Activated T-cell treated with anti-CD3 and anti-CD28 coated beads, Interleukin-2, amount 50 U/mL, for 72 hours (primary cell): Measurements from ENCODE around the gene FRMD8. TPM values are rescaled to one million over a fixed set of nuclear protein-coding genes. Genes with fewer than 3 reads are reported as not detected.

ENCODE experiments used
- ATAC-seq, 2 donors: fragments of 150-1000 bp; cut with Tn5 transposase; replicated peaks in 1 of 2; 2 replicates each; pipeline ENCODE4 v1.10.0; 2021; ENCODE audit warnings: moderate library complexity in 2 of 2, mild to moderate bottlenecking in 1 of 2
- DNase-seq, 2 donors: peaks; one replicate each; pipeline ENCODE4 v3.0.0; 2021 to 2022; ENCODE audit warnings: mixed read lengths in 1 of 2
- H3K27ac Mint-ChIP-seq: one replicate; pipeline ENCODE4 v1.8.0; 2022; ENCODE audit warnings: mild to moderate bottlenecking, moderate library complexity, mixed read lengths
- H3K27me3 Mint-ChIP-seq: one replicate; pipeline ENCODE4 v1.8.0; 2022; ENCODE audit warnings: low read depth, mixed read lengths
- H3K36me3 Mint-ChIP-seq, 2 donors: one replicate each; pipeline ENCODE4 v1.8.0; 2022; ENCODE audit warnings: mixed read lengths in 2 of 2, mild to moderate bottlenecking in 1 of 2; ENCODE audit not compliant: insufficient read depth in 2 of 2
- H3K4me1 Mint-ChIP-seq: one replicate; pipeline ENCODE4 v1.8.0; 2022; ENCODE audit warnings: low read depth, mixed read lengths
- H3K4me3 Mint-ChIP-seq, 2 donors: one replicate each; pipeline ENCODE4 v1.8.0; 2022; ENCODE audit warnings: mild to moderate bottlenecking in 2 of 2, mixed read lengths in 2 of 2, moderate library complexity in 2 of 2
- H3K9me3 Mint-ChIP-seq, 2 donors: one replicate each; pipeline ENCODE4 v1.8.0; 2022; ENCODE audit warnings: mixed read lengths in 2 of 2
- total RNA-seq, 2 donors: library from RNA; stranded (reverse); gene quantifications; one replicate each; pipeline ENCODE4 v1.2.3, GENCODE V29; 2022

Gene FRMD8
- total RNA-seq, 2 donors from 2014 or later: 43.5 to 47.2 TPM

DNA sequence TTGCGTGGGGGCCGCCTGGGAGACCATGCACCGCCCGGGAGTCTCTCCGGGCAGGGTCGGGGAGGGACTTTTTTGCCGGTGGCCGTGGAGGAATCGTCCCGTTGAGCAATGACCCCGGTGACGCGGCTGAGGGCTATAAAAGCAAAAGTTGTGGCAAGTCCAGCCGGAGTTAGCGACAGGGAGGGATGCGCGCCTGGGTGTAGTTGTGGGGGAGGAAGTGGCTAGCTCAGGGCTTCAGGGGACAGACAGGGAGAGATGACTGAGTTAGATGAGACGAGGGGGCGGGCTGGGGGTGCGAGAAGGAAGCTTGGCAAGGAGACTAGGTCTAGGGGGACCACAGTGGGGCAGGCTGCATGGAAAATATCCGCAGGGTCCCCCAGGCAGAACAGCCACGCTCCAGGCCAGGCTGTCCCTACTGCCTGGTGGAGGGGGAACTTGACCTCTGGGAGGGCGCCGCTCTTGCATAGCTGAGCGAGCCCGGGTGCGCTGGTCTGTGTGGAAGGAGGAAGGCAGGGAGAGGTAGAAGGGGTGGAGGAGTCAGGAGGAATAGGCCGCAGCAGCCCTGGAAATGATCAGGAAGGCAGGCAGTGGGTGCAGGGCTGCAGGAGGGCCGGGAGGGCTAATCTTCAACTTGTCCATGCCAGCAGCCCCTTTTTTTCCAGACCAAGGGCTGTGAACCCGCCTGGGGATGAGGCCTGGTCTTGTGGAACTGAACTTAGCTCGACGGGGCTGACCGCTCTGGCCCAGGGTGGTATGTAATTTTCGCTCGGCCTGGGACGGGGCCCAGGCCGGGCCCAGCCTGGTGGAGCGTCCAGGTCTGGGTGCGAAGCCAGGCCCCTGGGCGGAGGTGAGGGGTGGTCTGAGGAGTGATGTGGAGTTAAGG lies 36.4 kb downstream of the FRMD8 start, which contains the start of gene NEAT1:
NEAT1 (plus strand) TSS at position 166 of the 883 bp plus-strand sequence.
- DNase-seq (peak; percentile 95 to 98), ATAC-seq (peak; percentile 6 to 19)
- H3K4me1 Mint-ChIP-seq: peaks cover 53% of the 10 kb centered on the region
- peak within 1 kb of the TSS; percentile 88 to 99 for H3K4me3 Mint-ChIP-seq
- peaks cover 49% of the 10 kb centered on the region in 2 donors for H3K36me3 Mint-ChIP-seq
- peak within 1 kb of the TSS; percentile 100 for H3K27ac Mint-ChIP-seq
- H3K9me3 Mint-ChIP-seq: peaks cover 0 to 2% of the 10 kb centered on the region in 2 donors
- H3K27me3 Mint-ChIP-seq: no peaks in the 10 kb centered on the region

DNA sequence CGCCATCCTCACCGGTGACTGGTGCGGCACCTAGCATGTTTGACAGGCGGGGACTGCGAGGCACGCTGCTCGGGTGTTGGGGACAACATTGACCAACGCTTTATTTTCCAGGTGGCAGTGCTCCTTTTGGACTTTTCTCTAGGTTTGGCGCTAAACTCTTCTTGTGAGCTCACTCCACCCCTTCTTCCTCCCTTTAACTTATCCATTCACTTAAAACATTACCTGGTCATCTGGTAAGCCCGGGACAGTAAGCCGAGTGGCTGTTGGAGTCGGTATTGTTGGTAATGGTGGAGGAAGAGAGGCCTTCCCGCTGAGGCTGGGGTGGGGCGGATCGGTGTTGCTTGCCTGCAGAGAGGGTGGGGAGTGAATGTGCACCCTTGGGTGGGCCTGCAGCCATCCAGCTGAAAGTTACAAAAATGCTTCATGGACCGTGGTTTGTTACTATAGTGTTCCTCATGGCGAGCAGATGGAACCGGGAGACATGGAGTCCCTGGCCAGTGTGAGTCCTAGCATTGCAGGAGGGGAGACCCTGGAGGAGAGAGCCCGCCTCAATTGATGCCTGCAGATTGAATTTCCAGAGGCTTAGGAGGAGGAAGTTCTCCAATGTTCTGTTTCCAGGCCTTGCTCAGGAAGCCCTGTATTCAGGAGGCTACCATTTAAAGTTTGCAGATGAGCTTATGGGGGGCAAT lies 37.2 kb downstream of the FRMD8 start:
- no peaks in the 10 kb centered on the region for H3K27me3 Mint-ChIP-seq
- H3K36me3 Mint-ChIP-seq: peaks cover 51 to 54% of the 10 kb centered on the region in 2 donors
- H3K4me3 Mint-ChIP-seq: peak overlapping the region; percentile 88 to 99
- H3K9me3 Mint-ChIP-seq: peaks cover 0 to 2% of the 10 kb centered on the region in 2 donors
- DNase-seq (peak; percentile 50 to 63), ATAC-seq (no peak)
- H3K4me1 Mint-ChIP-seq: peaks cover 60% of the 10 kb centered on the region
- peak overlapping the region; percentile 100 for H3K27ac Mint-ChIP-seq

DNA sequence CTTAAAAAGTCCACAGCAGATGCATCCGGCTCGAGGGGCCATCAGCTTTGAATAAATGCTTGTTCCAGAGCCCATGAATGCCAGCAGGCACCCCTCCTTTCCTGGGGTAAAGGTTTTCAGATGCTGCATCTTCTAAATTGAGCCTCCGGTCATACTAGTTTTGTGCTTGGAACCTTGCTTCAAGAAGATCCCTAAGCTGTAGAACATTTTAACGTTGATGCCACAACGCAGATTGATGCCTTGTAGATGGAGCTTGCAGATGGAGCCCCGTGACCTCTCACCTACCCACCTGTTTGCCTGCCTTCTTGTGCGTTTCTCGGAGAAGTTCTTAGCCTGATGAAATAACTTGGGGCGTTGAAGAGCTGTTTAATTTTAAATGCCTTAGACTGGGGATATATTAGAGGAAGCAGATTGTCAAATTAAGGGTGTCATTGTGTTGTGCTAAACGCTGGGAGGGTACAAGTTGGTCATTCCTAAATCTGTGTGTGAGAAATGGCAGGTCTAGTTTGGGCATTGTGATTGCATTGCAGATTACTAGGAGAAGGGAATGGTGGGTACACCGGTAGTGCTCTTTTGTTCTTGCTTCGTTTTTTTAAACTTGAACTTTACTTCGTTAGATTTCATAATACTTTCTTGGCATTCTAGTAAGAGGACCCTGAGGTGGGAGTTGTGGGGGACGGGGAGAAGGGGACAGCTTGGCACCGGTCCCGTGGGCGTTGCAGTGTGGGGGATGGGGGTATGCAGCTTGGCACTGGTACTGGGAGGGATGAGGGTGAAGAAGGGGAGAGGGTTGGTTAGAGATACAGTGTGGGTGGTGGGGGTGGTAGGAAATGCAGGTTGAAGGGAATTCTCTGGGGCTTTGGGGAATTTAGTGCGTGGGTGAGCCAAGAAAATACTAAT lies 38.0 kb downstream of the FRMD8 start:
- DNase-seq (peak; percentile 87 to 90), ATAC-seq (peak; percentile 10 to 16)
- Mint-ChIP-seq H3K36me3 (peaks cover 53 to 57% of the 10 kb centered on the region in 2 donors), H3K27ac (peak overlapping the region; percentile 100), H3K4me1 (peaks cover 67% of the 10 kb centered on the region), H3K9me3 (peaks cover 0 to 2% of the 10 kb centered on the region in 2 donors), H3K4me3 (peak overlapping the region; percentile 88 to 99), H3K27me3 (no peaks in the 10 kb centered on the region)

DNA sequence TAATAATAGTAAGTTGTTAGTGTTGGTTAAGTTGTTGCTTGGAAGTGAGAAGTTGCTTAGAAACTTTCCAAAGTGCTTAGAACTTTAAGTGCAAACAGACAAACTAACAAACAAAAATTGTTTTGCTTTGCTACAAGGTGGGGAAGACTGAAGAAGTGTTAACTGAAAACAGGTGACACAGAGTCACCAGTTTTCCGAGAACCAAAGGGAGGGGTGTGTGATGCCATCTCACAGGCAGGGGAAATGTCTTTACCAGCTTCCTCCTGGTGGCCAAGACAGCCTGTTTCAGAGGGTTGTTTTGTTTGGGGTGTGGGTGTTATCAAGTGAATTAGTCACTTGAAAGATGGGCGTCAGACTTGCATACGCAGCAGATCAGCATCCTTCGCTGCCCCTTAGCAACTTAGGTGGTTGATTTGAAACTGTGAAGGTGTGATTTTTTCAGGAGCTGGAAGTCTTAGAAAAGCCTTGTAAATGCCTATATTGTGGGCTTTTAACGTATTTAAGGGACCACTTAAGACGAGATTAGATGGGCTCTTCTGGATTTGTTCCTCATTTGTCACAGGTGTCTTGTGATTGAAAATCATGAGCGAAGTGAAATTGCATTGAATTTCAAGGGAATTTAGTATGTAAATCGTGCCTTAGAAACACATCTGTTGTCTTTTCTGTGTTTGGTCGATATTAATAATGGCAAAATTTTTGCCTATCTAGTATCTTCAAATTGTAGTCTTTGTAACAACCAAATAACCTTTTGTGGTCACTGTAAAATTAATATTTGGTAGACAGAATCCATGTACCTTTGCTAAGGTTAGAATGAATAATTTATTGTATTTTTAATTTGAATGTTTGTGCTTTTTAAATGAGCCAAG lies 38.9 kb downstream of the FRMD8 start:
- Mint-ChIP-seq H3K9me3 (peaks cover 0 to 2% of the 10 kb centered on the region in 2 donors), H3K4me3 (peak overlapping the region; percentile 88 to 99), H3K27ac (peak overlapping the region; percentile 100), H3K27me3 (no peaks in the 10 kb centered on the region), H3K4me1 (peaks cover 69% of the 10 kb centered on the region), H3K36me3 (peaks cover 58 to 63% of the 10 kb centered on the region in 2 donors)
- peak; percentile 86 to 88 for DNase-seq
- peak; percentile 17 to 29 for ATAC-seq

DNA sequence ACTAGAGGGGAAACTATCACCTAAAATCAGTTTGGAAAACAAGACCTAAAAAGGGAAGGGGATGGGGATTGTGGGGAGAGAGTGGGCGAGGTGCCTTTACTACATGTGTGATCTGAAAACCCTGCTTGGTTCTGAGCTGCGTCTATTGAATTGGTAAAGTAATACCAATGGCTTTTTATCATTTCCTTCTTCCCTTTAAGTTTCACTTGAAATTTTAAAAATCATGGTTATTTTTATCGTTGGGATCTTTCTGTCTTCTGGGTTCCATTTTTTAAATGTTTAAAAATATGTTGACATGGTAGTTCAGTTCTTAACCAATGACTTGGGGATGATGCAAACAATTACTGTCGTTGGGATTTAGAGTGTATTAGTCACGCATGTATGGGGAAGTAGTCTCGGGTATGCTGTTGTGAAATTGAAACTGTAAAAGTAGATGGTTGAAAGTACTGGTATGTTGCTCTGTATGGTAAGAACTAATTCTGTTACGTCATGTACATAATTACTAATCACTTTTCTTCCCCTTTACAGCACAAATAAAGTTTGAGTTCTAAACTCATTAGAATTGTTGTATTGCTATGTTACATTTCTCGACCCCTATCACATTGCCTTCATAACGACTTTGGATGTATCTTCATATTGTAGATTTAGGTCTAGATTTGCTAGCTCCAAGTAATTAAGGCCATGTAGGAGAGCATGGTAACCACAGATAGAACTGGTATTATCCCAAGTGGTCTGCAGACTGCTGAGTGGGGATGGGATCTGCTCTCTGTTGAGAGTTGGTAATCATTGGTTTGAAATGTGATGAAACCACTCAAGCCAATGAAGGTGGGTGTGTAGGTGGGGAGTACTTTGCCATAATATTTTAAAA lies 39.8 kb downstream of the FRMD8 start:
- Mint-ChIP-seq H3K27me3 (no peaks in the 10 kb centered on the region), H3K9me3 (peaks cover 0 to 2% of the 10 kb centered on the region in 2 donors), H3K36me3 (peaks cover 58 to 70% of the 10 kb centered on the region in 2 donors), H3K4me1 (peaks cover 72% of the 10 kb centered on the region), H3K27ac (peak overlapping the region; percentile 100), H3K4me3 (peak overlapping the region; percentile 88 to 99)
- ATAC-seq (peak; percentile 28 to 35), DNase-seq (peak; percentile 58 to 65)

DNA sequence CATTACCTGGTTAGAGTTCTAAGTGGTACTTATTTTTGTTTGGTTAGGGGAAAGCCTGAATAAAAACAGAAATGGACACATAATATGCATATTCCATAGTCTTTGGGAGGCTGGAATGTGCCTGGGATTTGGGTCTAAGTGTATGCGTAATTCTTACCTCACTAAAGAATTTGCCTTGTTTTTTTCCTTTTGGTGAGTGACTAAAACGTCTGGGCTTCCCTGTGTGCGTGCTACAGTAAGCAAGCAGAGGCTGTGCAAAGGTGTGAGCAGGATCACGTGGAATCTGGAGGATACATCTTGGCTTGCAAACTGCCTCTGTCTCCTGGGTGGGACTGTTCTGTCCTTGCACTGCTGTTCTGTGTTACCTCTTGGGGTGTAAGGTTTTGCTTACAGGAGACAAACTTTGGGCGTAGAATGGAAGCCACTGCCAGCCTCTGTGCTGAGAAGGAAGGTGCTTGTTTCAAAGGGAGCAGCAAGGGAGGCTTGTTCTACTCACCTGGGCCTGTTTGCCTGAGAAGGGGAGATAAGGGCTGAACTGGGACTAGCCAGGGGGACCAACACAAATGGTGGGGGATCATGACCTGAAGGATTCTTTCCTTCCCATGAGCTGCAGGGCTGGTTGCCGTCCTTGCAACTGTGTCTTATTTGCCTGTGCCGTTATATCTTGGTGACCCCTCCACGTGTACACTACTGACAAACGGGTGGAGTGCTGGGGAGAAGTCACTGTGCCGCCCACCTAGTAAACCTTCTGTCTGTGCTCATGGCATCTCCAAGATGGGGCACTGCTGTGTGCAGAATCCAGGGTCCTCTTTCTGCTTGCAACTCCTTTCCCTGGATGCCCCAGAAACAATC lies 40.6 kb downstream of the FRMD8 start:
- Mint-ChIP-seq H3K9me3 (peaks cover 0 to 2% of the 10 kb centered on the region in 2 donors), H3K4me3 (peak overlapping the region; percentile 88 to 99), H3K27me3 (no peaks in the 10 kb centered on the region), H3K27ac (peak overlapping the region; percentile 100), H3K36me3 (peaks cover 56 to 67% of the 10 kb centered on the region in 2 donors), H3K4me1 (peaks cover 80% of the 10 kb centered on the region)
- ATAC-seq: peak; percentile 4 to 8
- peak; percentile 61 to 66 for DNase-seq

DNA sequence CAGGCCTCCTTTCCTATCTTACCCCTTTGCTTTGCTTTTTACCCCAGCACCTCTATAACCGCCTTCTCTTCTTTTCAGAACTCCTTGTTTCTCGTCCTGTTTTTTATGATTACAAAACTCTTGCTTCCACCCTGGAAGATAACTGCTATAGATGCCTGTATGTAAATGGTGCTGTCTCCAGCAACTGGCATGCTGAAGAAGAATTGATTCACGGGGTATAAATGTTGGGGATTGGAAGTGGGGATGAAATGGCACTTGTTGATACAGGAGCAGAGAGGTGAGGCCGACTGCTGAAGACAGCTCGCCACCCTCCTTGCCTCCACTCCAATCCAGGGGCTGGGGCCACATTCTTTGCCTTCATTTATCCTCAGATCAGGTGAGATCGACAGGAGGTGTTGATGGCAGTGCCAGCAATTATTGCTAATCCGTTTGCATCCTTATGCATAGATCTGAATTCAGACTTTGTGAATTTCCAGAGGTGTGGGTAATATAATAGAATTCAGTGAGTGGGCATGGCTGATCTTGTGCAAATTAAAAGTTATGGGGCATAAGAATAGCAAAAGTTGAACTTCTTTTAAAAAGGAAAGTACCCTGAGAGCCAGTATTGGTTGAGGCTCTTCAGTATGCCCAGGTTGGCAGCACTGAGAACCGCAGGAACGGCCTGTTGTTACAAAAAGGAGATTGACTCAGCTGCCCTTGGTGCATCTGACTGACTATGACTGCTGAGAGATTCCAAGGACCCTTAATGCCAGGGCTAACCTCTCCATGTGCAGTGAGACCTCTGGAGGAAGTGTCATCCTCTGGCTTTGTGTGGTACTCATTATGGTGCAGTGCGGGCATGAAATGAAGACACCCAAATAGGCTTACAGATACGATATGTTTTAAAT lies 41.5 kb downstream of the FRMD8 start:
- peak; percentile 1 to 3 for ATAC-seq
- Mint-ChIP-seq H3K4me3 (peak overlapping the region; percentile 88 to 99), H3K27me3 (no peaks in the 10 kb centered on the region)

DNA sequence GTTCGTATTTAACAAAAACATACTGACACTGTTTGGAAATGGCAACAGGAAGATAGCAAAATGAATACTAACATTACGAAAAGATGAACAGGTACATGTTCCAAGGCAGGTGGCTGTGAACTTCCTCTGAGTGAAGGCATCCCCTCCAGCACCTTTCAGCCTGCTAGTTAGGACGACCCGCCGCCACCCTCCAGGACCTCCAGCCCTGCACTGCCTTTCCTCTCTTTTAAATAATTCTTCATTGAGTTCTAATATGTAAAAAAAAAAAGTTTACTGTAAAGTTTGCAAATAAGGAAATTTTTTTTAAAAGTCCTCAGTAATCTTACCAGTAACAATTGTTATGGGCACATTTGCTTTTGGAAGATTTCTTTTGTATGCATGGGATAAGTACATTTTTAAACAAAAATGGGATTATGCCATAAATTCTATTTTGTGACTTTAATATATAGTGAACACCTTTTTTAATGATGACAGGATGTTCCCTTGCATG lies 42.2 kb downstream of the FRMD8 start:
- Mint-ChIP-seq H3K4me1 (peaks cover 87% of the 10 kb centered on the region), H3K36me3 (peaks cover 49 to 72% of the 10 kb centered on the region in 2 donors), H3K4me3 (peak overlapping the region; percentile 88 to 99), H3K27ac (peak overlapping the region; percentile 100), H3K27me3 (no peaks in the 10 kb centered on the region), H3K9me3 (no peaks in the 10 kb centered on the region)
- DNase-seq (peak in 1 of 2 donors; percentile 41), ATAC-seq (no peak)

More for the DNA sequence above, 41.5 kb downstream of the FRMD8 start:
- DNase-seq: peak; percentile 60 to 67
- H3K36me3 Mint-ChIP-seq: peaks cover 52 to 68% of the 10 kb centered on the region in 2 donors
- peak overlapping the region; percentile 100 for H3K27ac Mint-ChIP-seq
- H3K9me3 Mint-ChIP-seq: no peaks in the 10 kb centered on the region
- peaks cover 83% of the 10 kb centered on the region for H3K4me1 Mint-ChIP-seq

DNA sequence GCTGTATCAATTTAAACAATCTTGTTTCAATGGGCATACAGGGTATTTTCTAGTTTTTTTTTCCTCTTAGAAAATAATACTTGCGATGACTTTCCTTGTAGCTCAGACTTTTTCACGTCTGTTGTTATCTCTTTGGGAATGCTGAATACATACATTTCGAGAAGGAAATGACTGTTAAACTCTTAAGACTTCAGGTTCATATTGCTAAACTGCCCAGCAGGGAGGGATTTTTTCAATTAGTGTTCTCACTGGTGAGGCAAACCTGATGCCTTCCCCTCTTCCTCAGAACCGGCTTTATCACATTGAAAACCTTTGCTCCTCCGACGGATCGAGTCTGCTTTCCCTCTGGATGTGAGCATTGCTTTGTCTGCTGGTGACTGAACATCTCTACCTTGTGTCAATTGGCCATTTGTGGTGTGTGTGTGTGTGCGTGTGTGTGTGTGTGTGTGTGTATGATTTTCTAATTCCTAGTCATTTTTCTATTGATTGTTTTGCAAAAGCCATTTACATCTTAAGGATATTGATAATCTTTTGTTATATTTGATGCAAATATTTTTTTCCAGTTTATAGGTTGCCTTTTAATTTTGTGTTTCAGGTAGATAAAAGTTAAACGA lies 42.7 kb downstream of the FRMD8 start:
- no peaks in the 10 kb centered on the region for H3K27me3 Mint-ChIP-seq
- no peak for ATAC-seq
- peaks cover 90% of the 10 kb centered on the region for H3K4me1 Mint-ChIP-seq
- peak overlapping the region; percentile 100 for H3K27ac Mint-ChIP-seq
- H3K9me3 Mint-ChIP-seq: no peaks in the 10 kb centered on the region
- peaks cover 46 to 69% of the 10 kb centered on the region in 2 donors for H3K36me3 Mint-ChIP-seq
- DNase-seq: peak in 1 of 2 donors; percentile 41
- peak overlapping the region; percentile 88 to 99 for H3K4me3 Mint-ChIP-seq
